Measurements from ENCODE around the gene EIF5.
"Not testable (repeated sequence)": the region's sequence is repeated elsewhere in the genome, so short reads cannot be mapped to it uniquely, and the experiment has no call there.

Gene EIF5

DNA sequence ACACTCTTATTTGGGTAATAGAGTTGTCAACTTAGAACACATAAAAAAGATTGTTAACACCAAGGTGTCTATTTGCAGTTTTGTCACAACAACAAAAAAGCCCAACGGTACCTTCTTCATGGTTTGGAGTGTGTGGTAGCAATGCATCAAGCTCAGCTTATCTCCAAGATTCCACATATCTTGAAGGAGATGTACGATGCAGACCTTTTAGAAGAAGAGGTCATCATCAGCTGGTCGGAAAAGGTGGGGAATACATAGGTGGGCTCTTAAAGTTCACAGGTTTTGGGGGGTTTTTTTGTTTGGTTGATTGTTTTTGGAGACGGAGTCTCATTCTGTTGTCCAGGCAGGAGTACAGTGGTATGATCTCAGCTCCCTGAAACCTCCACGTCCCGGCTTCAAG lies 5.5 kb downstream of the EIF5 start:
- DNase-seq: no peak

GRCh38 chr14:103340480-103341212 lies 6.6 kb downstream of the EIF5 start:
- no peak for DNase-seq

DNA sequence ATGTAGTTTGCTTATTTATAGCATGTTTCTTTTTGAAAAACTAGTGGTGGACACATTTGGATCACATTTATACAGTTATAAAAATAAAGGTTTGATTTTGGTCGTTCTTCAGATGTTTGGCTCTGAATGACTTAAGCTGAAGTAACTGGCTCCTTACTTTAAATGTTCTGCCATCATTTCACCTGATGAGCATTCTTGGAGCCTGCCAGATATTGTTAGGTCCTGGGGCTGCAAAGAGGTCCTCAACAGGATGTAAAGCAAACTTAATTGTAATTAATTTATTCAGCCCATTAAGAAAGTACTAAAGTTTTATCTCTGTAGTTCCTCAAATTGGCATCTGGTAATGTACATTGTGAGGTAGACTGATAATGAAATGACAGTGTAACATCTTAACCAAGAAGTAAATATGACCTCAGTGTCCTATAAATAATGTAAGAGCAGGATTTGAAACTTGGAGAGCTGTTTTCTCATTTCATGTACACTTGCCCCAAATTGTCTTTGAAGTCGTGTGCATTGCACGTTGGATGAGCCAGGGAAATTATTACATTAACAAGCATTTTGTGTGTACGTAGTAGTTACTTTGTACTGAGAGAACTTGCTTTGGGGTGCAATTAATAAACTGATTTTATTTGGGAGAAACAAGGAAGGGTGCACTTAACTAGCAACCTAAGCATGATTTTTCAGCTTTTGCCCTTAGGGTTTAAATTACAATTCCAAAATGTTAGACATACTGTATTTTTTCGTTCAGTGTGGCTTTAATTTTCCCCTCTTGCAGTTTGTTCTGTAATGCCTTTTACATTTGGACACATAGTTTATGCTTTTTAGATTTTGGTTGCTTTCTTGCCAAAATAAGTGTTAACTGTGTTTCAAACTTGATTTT lies 7.5 kb downstream of the EIF5 start:
- DNase-seq: no peak

DNA sequence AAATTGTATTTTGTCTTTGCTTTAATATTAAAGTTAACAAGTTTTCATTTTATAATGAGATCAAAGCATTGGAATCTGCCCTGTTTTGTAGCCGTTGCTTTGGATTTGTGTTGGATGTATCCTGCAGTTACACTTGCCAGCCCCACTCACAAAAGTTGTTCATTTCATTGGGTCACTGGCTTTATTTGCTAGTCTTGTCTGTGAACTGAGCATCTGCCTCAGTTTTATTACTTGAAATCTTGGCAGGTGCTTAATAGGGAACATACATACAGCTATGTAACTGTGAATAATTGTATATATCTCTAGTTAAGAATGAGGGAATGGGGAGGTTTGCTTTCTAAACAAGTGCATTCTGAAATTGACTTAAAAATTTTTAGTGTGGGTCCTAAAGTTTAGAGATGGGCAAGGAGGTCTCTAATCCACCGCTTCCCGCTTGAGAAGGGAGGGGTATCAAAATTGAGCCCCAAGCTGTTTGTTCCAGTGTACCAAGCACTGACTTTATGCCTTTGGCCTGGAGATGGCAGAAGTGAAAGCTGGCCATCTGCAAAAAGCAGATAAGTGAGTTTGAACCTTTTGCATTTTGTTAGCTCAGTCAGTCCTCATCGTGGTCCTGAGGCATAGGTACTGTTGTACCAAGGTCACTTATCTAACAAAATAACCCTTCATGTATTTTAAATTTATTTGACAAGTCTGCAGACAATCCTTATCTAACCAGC lies 9.3 kb downstream of the EIF5 start:
- DNase-seq: no peak

GRCh38 chr14:103343905-103344797 lies 10.1 kb downstream of the EIF5 start:
- DNase-seq: no peak

DNA sequence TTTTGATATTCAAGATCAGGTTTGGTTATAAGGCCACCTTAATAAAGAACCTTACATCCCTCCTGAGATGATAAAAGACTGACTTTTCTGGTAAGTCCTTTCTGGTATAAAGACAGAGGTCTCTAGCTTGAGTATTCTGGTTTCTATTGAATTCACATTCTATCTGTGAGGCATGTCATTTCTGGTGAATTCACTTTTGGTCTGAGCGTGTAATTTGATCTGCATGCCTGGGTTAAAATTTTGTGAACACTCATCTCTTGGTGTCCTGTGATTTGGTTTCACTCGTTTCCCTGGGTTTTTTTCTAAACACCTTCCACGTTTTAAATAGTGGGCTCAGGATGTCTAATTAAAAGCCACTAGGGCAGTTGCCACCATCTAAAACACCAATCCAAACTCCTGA lies 12.2 kb downstream of the EIF5 start:
- no peak for DNase-seq

GRCh38 chr14:103347091-103347815 lies 13.2 kb downstream of the EIF5 start:
- DNase-seq: no peak

DNA sequence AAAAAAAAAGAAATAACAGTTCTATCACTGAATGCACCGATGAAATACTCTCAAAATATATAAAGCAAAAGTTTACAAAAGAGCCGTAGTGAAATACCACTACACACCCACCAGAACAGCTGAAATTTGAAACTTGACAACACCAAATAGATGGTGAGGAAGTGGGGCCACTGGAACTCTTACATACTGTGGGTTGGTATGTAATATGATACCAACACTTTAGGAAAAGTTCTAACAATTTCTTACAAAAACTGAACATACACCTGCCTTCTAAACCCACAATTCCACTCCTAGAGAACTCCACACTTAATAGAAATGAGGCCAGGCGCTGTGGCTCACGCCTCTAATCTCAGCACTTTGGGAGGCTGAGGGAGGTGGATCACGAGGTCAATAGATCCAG lies 14.1 kb downstream of the EIF5 start:
- no peak for DNase-seq

GRCh38 chr14:103349982-103350381 lies 15.9 kb downstream of the EIF5 start:
- no peak for DNase-seq

- no peak for DNase-seq
Measured at GRCh38 chr14:103353362-103353761, 19.3 kb downstream of the EIF5 start.

GRCh38 chr14:103354141-103354540 lies 20.1 kb downstream of the EIF5 start:
- no peak for DNase-seq

DNA sequence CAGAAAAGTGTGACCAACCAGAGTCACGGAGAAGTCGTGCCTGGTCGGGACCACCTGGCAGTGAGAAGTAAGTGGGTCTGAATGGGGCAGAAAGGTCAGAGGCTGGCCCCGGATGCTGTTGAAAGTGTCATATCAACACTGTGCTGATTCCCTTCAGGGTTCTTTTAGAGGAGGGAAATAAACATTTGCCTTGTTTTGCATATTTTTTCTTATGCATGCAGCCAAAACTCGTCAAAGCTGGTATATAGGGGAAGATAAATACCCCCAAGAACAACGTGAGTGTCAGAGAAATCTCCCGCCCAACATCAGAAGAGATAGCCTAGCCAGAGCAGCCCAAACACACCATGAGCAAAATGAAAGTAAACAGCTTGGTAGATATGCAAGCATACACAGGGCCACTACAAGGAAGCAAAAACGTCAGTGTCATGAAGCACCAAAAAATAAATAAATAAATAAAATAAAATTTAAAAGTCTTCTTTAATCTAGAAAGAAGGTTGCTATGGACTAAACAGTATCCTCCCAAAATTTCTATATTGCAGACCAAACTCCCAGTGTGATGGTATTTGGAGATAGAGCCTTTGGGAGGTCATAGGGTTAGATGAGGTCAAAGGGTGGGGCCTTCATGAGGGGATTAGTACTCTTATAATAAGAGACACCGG lies 22.1 kb downstream of the EIF5 start:
- no peak for DNase-seq

DNA sequence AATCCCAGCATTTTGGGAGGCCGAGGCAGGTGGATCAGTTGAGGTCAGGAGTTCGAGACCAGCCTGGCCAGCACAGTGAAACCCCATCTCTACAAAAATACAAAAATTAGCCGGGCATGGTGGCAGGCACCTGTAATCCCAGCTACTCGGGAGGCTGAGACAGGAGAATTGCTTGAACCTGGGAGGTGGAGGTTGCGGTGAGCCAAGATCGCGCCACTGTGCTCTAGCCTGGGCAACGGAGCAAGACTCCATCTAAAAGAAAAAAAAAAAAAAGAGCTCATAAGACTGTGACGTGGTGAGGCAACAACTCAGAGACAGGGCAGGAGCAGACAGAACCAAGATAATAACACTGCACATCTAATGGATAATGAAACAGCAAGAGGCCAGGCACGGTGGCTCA lies 23.5 kb downstream of the EIF5 start:
- not testable (repeated sequence) for DNase-seq

GRCh38 chr14:103360548-103360947 lies 26.5 kb downstream of the EIF5 start:
- no peak for DNase-seq

- DNase-seq: peak; percentile 88
Measured at GRCh38 chr14:103361867-103362266, 27.8 kb downstream of the EIF5 start.

DNA sequence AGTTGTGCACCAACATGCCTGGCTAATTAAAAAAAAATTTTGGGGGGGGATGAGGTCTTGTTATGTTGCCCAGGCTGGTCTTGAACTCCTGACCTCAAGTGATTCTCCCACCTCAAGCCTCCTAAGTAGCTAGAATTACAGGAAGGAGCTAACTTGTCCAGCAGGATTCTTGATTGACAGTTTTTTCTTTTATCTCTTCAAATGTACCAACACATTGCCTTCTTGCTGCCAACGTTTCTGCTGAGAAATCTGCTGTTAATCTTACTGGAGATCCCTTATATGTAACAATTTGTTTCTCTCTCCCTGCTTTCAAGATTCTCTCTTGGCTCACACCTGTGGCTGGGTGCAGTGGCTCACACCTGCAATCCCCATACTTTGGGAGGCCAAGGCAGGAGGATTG lies 28.7 kb downstream of the EIF5 start:
- peak; percentile 68 for DNase-seq

DNA sequence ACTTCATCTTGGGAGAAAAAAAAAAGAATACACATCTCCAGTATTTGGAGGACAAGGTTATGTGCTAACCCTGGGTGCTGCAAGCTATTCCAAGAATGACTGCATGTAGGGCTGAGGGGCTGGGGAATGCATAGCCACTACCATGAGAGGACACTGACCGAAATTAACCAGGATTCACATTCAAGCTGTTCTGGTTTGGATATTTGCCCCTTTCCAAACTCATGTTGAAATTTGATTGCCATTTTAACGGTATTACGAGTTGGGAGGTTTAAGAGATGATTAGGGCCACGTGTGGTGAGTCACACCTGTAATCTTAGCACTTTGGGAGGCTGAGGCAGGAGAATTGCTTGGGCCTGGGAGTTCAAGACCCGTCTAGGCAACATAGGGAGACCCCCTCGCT lies 32.7 kb downstream of the EIF5 start:
- DNase-seq: no peak

DNA sequence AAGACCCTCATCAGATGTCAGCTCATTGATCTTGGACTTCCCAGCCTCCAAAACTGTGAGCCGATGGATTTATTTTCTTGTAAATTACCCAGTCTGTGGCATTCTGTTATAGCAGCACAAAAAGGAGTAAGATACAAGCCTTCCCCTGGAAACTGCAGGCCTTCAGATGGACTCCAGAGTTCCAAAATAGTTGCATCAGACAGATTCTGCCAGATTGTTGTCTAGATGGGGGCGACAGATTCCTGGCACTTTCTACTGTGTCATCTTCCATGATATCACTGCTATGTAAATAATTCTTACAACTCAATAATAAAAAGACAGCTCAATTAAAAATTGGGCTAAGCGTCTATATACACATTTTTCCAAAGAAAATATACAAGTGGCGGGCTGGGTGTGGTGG lies 34.0 kb downstream of the EIF5 start:
- no peak for DNase-seq

- DNase-seq: no peak
Measured at GRCh38 chr14:103370087-103370486, 36.0 kb downstream of the EIF5 start.

- no peak for DNase-seq
Measured at GRCh38 chr14:103372017-103372416, 38.0 kb downstream of the EIF5 start.

All from NCI-H226 (cell line).